Endothelial cell of umbilical vein (primary cell): ENCODE results near the gene SMAD2. TPM values are rescaled to one million over a fixed set of nuclear protein-coding genes. Genes with fewer than 3 reads are reported as not detected.

Source experiments
- BruUV-seq: library from RNA; stranded (reverse); fragments of 400-500 nt; replicated peaks from 2 replicates; lab custom pipeline; 2021; lab: Mats Ljungman, UMichigan
- CTCF ChIA-PET: fragments of 300-600, 350-600 bp; sonication (Branson Sonifier 250); formaldehyde crosslinking; loops from one replicate; lab custom pipeline; 2021; ENCODE audit warnings: antibody characterized with exemption, inconsistent platforms; lab: Charles Lee
- POLR2A ChIA-PET: fragments of 300-600, 350-600 bp; sonication (Branson Sonifier 250); formaldehyde crosslinking; loops from one replicate; lab custom pipeline; 2021; ENCODE audit warnings: antibody characterized with exemption, inconsistent platforms; lab: Charles Lee
- DNase-seq: peaks from one replicate; pipeline ENCODE4 v3.0.0-alpha.2; 2011; ENCODE audit warnings: low read depth, low spot score
- FAIRE-seq: peaks from 2 replicates; lab custom pipeline; 2011; peaks lifted over from hg19 to GRCh38; lab: Jason Lieb, UNC
- H2AFZ ChIP-seq: 2 replicates; pipeline ENCODE4 v1.6.0; 2012; ENCODE audit warnings: low read depth, low read length, control low read depth, inconsistent platforms
- H3K27ac ChIP-seq: 2 replicates; pipeline ENCODE4 v1.5.1; 2011; ENCODE audit warnings: low read depth, mild to moderate bottlenecking, control low read depth, low read length, moderate library complexity; ENCODE audit not compliant: insufficient read depth
- H3K27me3 ChIP-seq, 2 experiments: 2 replicates each; pipeline versions ENCODE4 v1.6.0 to v1.6.1; 2011; ENCODE audit warnings: low read length in 2 of 2, mixed read lengths in 1 of 2; ENCODE audit not compliant: control insufficient read depth in 2 of 2, insufficient read depth in 2 of 2
- H3K36me3 ChIP-seq, 2 experiments: 2 replicates in 1 of 2; 3 replicates in 1 of 2; pipeline ENCODE4 v1.5.1; 2011; ENCODE audit warnings: low read length in 2 of 2, mild to moderate bottlenecking in 1 of 2, moderate library complexity in 1 of 2; ENCODE audit not compliant: control insufficient read depth in 2 of 2, insufficient read depth in 2 of 2; ENCODE audit errors: extremely low read depth in 1 of 2
- H3K4me1 ChIP-seq: 3 replicates; pipeline ENCODE4 v1.5.1; 2011; ENCODE audit warnings: mild to moderate bottlenecking, low read length; ENCODE audit not compliant: control insufficient read depth, insufficient read depth; ENCODE audit errors: extremely low read depth
- H3K4me2 ChIP-seq: 2 replicates; pipeline ENCODE4 v1.6.1; 2011; ENCODE audit warnings: low read length, control low read depth, mixed read lengths; ENCODE audit not compliant: insufficient read depth
- H3K4me3 ChIP-seq, 3 experiments: fragments of 200-600 bp in 1 of 3; sonication (generic), shearing (Covaris generic) in 1 of 3; replicated peaks in 1 of 3; 2 replicates each; pipeline ENCODE4 v1.5.1; 2011 to 2016; ENCODE audit warnings: control low read depth in 3 of 3, low read length in 3 of 3, mild to moderate bottlenecking in 2 of 3, inconsistent platforms in 1 of 3, low read depth in 1 of 3, moderate library complexity in 1 of 3; ENCODE audit not compliant: insufficient read depth in 1 of 3
- H3K79me2 ChIP-seq: 2 replicates; pipeline ENCODE4 v1.6.0; 2012; ENCODE audit warnings: low read length, inconsistent platforms; ENCODE audit not compliant: control insufficient read depth, insufficient read depth
- H3K9ac ChIP-seq: replicated peaks from 2 replicates; pipeline ENCODE3; 2011; ENCODE audit warnings: low read length, control low read depth; ENCODE audit not compliant: insufficient read depth; ENCODE audit errors: extremely low read depth
- H3K9me1 ChIP-seq: replicated peaks from 3 replicates; pipeline ENCODE4 v1.6.0; 2011; ENCODE audit warnings: mild to moderate bottlenecking, low read length; ENCODE audit not compliant: control insufficient read depth, insufficient read depth; ENCODE audit errors: extremely low read depth
- H3K9me3 ChIP-seq: replicated peaks from 2 replicates; pipeline ENCODE4 v1.5.1; 2012; ENCODE audit warnings: low read length, inconsistent platforms; ENCODE audit not compliant: control insufficient read depth, insufficient read depth
- H4K20me1 ChIP-seq: replicated peaks from 2 replicates; pipeline ENCODE3; 2011; ENCODE audit warnings: mild to moderate bottlenecking, low read length; ENCODE audit not compliant: control insufficient read depth, insufficient read depth; ENCODE audit errors: extremely low read depth
- CTCF ChIP-seq, 2 donors: IDR thresholded peaks; 1 replicate in 1 of 2; 2 replicates in 1 of 2; pipeline ENCODE4 v1.5.1; 2011; ENCODE audit warnings: low read length in 2 of 2, mild to moderate bottlenecking in 2 of 2, moderate library complexity in 2 of 2, control low read depth in 1 of 2, inconsistent platforms in 1 of 2, low read depth in 1 of 2; ENCODE audit not compliant: insufficient read depth in 1 of 2; ENCODE audit errors: extremely low read depth in 1 of 2
- EZH2 ChIP-seq: IDR thresholded peaks from 2 replicates; pipeline ENCODE4 v1.6.1; 2012; ENCODE audit warnings: borderline replicate concordance, low read depth, mild to moderate bottlenecking, moderate library complexity, low read length, inconsistent platforms; ENCODE audit not compliant: severe bottlenecking
- FOS ChIP-seq: IDR thresholded peaks from 2 replicates; pipeline ENCODE4 v1.6.1; 2011; ENCODE audit warnings: mild to moderate bottlenecking, low read length, moderate library complexity, borderline replicate concordance; ENCODE audit not compliant: insufficient read depth
- GATA2 ChIP-seq: IDR thresholded peaks from 2 replicates; pipeline ENCODE4 v1.7.0; 2011; ENCODE audit warnings: low read depth, mild to moderate bottlenecking, moderate library complexity, mixed read lengths, low read length; ENCODE audit not compliant: insufficient read length, insufficient read depth
- JUN ChIP-seq: IDR thresholded peaks from 2 replicates; pipeline ENCODE4 v1.6.1; 2011; ENCODE audit warnings: borderline replicate concordance, low read depth; ENCODE audit not compliant: insufficient read length, insufficient read depth
- MAX ChIP-seq: IDR thresholded peaks from 2 replicates; pipeline ENCODE4 v1.6.1; 2011; ENCODE audit not compliant: insufficient read depth, insufficient read length
- MYC ChIP-seq: IDR thresholded peaks from one replicate; pipeline ENCODE4 v1.6.1; 2011; ENCODE audit warnings: mild to moderate bottlenecking, low read depth, low read length
- POLR2A ChIP-seq: IDR thresholded peaks from 2 replicates; pipeline ENCODE4 v1.6.1; 2012; ENCODE audit warnings: low read depth, mild to moderate bottlenecking, control low read depth, low read length
- POLR2AphosphoS5 ChIP-seq: IDR thresholded peaks from 2 replicates; pipeline ENCODE4 v1.6.1; 2012; ENCODE audit warnings: low read depth, mild to moderate bottlenecking, control low read depth, low read length, moderate library complexity; ENCODE audit not compliant: insufficient read depth
- dilution Hi-C: fragments of 300-500 bp; cut with MboI; formaldehyde crosslinking; loops from one replicate; pipeline ENCODE4 v1.15.0; 2019; ENCODE audit warnings: low sequenced_read_pairs; ENCODE audit not compliant: extremely low pct_ligation_motif_present
- intact Hi-C: fragments of 100-400 bp; cut with micrococcal nuclease; formaldehyde crosslinking; loops from one replicate; pipeline ENCODE4 v1.10.0; 2022
- polyA plus RNA-seq, 4 experiments: library from polyadenylated mRNA; depleted of rRNA in 3 of 4; stranded (reverse) in 3 of 4; unstranded in 1 of 4; fragments of >200 nt; gene quantifications; 2 replicates each; pipeline versions ENCODE4 v1.2.1 to v1.2.3, GENCODE V29; 2011 to 2012; ENCODE audit warnings: missing spikeins in 1 of 4
- total RNA-seq: library from RNA; stranded (reverse); gene quantifications from 2 replicates; pipeline ENCODE4 v1.2.3, GENCODE V29; 2021

Gene SMAD2
- total and polyA plus RNA-seq, 2 donors (not counting 3 experiments of a cell fraction or from before 2014, with no cell fraction given): 40.3 to 123 TPM

- H4K20me1 ChIP-seq: no peaks in the 10 kb centered on the region
- DNase-seq (no peak), FAIRE-seq (no peak)
- CTCF ChIA-PET: interaction anchor here (1.3 kb wide), 1 partner anchor 219 kb away, joined by 4 read pairs; no protein-coding TSS in a partner anchor
- H3K4me3 ChIP-seq: no peak overlapping the region
- no peaks in the 10 kb centered on the region for H3K36me3 ChIP-seq
- no peak overlapping the region for H2AFZ ChIP-seq
- H3K27ac ChIP-seq: no peak overlapping the region
- H3K9me3 ChIP-seq: no peaks in the 10 kb centered on the region
- H3K4me1 ChIP-seq: no peaks in the 10 kb centered on the region
- dilution Hi-C loops: no loop called here
- TF ChIP-seq POLR2A (no peak), MYC (no peak), POLR2AphosphoS5 (no peak), EZH2 (no peak), GATA2 (no peak), FOS (no peak), CTCF (IDR thresholded peaks at IDR 0.05; ENCODE audit: extremely low read depth in 1 of 2, insufficient read depth in 1 of 2, low read depth in 1 of 2, low read length in 2 of 2) (no peak), JUN (no peak), MAX (no peak)
- intact Hi-C loops: no loop called here
- POLR2A ChIA-PET: no interaction called here
- no TSS peak for BruUV-seq
- no peaks in the 10 kb centered on the region for H3K79me2 ChIP-seq
- H3K4me2 ChIP-seq: no peak overlapping the region
- no peaks in the 10 kb centered on the region for H3K9me1 ChIP-seq
- H3K27me3 ChIP-seq: peaks cover 16 to 20% of the 10 kb centered on the region in 2 experiments
- no peak overlapping the region for H3K9ac ChIP-seq
Measured at GRCh38 chr18:47975105-47975504, 44.6 kb upstream of the SMAD2 start.
